GM21381 (cell line): ENCODE data around the gene LAP3.
"Not testable (repeated sequence)": the region's sequence is repeated elsewhere in the genome, so short reads cannot be mapped to it uniquely, and the experiment has no call there.

Experiments used
- ATAC-seq: cut with Tn5 transposase; IDR thresholded peaks from one replicate; pipeline ENCODE4 v1.9.1; 2021; ENCODE audit warnings: mild to moderate bottlenecking, moderate library complexity; ENCODE audit not compliant: unreplicated experiment

LAP3 gene

GRCh38 chr4:17561195-17561909 lies 15.6 kb upstream of the LAP3 start:
- no peak for ATAC-seq

- no peak for ATAC-seq
Measured at GRCh38 chr4:17562157-17562556, 14.8 kb upstream of the LAP3 start.

DNA sequence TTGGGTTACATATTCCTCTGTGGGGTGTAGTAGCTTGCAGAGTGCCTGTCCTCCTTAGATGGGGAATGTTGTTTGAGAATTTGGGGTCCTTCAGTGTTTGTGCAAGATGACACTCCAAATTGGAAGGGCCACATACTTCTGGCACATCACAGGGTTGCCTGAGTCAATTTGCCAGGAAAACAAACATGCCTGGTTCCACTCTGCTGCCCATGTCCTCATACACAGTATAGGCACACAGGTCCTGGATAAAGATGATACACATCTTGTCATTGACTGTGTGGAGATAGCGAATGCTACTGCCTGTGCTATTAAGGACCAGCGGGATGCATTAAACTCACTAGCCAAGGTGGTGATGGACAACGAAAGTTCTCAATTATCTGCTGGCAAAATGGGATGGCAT lies 11.2 kb upstream of the LAP3 start:
- ATAC-seq: no peak

DNA sequence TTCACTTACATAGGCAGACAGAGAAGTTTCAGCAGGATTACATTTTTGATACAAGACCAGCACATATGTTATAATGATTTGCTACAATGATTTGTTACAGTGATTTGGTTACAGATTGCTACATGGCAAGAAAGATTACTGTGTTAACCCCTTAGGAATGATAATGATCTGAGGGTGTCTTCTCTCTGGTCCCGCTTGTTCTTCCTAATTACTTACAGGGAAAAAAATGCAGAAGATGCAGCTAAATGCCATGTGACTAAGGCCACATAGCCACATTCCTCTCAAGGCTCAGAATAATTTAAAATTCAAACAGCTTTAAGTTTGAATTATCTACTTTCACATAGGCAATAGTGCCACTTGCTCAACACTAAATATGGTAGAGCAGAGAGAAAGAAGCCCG lies 9.7 kb upstream of the LAP3 start:
- ATAC-seq: no peak

DNA sequence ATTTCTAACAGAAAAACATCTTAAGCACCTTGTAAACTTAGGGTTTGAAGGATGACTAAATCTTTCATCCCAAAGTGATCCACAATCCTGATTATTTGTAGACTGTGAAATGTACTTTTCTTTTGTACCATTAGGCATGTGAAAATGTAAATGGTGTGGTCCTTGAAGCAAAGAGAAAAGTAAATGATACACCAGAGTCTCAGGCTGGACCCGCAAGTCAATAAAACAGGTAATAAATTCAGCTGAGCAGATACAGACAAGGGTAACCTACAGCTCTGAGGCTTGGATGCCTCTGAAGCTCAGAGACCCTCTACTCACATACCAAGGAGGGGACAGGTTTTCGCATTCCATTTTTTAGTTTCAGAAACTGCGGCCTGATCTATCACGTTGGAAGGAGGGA lies 2.8 kb upstream of the LAP3 start:
- no peak for ATAC-seq

DNA sequence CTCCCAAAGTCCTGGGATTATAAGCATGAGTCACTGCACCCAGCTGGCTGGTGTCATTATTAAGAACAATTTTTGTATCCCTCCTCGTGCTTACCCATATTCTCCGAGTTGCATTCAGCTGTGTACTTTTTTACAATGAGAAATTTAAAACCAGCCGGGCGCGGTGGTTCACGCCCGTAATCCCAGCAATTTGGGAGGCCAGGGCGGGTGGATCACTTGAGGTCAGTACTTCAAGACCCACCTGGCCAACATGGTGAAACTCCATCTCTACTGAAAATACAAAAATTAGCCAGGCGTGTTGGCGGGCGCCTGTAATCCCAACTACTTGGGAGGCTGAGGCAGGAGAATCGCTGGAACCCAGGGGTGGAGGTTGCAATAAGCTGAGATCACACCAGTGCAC lies 1.8 kb upstream of the LAP3 start:
- not testable (repeated sequence) for ATAC-seq

DNA sequence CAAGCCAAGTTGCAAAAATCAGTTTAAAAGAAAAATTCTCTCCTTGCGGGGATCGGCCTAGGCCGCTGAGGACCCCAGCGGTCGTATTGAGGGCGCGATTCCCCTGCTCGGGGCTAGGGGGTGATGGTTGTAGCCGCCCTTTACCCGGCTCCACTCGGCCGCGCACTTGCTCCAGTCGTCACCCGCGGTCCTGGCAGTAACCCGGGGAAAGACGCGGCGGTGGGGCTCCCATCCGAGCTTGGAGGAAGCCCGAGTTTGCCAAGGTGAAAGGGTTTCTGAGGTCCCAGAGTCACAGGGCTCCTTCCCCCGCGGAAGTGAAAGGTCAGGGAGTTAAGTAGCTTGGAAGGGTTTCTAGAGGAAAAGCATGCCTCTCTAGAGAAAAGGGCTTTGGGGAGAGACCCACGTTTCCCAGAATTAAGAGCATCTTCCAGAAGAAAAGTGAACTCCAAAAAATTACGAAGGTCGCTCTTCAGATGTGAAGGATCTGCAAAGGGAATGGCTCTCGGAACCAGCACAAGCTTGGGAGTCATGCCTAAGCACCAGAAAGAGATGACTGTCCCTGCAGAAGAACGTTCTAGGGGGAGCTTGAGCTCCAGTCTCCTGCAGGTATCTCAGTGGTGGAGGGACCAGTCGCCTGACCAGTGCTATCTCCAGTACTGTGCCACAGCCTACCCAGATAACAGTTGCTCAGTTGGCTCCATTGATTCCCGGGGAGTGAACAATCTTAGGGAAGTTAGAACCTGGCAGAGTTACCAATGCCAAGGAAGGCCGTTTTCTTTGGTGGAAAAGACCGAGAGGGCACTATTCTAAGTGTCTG lies 875 bp downstream of the LAP3 start:
- ATAC-seq: peak; percentile 17

DNA sequence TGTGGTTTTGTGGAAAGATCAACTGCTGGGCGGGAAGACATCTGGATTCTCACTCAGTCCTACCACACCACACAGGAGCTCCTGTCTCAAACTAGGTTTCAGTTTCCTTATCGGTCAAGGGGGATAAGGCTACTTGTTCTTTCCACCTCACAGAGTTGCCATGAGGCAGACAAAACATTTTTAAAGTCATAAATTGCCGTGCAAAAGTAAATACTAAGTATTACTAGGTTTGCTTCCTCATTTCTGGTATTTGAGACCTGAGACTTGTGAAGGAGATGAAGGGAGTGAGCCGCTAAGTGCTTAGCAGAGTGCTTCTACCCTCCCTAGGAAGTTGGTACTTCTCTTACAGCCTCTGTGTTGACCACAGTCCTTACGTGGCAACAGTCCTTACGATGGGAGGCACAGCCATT lies 1.5 kb downstream of the LAP3 start:
- peak; percentile 26 for ATAC-seq

DNA sequence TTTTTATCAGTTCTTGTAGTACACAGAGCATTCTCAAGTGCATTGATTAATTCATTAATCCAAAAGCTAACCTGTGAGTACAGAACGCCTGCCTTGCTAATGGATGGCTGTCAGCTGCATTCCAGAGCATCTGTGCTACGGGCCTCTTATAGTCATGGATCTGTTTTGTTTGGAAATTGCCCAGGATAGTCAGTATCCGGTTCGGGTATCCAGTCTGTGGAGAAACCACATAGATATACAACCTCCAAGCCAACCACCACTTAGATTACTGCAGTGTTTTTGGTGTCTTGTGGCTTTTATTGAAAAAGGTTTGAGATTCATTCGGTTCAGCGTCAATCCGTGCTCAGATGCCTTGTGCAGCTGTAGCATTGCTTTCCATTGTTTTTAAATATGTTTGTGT lies 4.0 kb downstream of the LAP3 start:
- ATAC-seq: no peak

GRCh38 chr4:17583276-17583675 lies 6.3 kb downstream of the LAP3 start:
- ATAC-seq: no peak

DNA sequence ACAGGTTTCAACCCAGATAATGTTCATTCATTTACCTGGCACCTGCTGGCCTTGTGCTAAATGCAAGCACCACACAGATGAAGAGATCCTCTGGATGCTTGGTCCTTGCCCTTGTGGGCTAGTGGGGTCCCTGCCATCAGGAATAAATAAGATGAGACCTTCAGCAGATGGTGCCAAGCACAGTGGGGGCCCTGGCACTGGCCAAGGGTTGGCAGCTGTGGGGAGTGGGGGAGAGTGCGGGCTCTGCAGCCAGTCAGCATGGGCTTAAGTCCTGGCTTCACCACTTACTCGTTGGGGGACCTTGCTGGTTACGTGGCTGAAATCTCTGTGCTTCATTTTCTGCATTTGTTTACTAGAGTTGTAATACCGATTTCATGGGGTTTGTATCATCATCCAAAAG lies 6.9 kb downstream of the LAP3 start:
- no peak for ATAC-seq

DNA sequence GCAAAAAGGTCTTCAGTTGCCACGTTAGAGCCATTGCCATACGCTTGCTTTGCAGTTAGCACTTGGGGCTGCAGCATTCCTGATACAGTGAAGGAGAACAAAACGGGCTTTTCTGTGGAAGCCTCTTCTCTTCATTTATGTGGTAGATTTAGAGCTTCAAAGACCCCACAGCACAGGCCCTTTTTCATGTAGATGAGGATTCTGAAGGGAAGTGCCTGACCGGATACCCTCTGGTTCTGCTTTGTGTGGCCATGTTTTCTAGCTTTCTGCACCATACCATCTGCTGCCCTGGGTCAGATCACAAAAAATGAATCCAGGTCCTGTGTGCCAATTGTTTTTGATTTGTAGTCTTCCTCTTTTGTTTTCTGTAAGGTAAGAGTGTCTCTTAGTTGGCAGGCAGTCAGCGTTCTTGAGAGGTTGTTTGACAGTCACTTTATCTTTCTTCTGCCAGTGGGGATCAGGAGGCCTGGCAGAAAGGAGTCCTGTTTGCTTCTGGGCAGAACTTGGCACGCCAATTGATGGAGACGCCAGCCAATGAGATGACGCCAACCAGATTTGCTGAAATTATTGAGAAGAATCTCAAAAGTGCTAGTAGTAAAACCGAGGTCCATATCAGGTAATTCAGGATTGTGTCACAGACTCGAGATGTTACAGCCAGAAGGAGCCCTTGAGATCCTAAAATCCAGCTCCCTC lies 7.7 kb downstream of the LAP3 start:
- ATAC-seq: no peak

DNA sequence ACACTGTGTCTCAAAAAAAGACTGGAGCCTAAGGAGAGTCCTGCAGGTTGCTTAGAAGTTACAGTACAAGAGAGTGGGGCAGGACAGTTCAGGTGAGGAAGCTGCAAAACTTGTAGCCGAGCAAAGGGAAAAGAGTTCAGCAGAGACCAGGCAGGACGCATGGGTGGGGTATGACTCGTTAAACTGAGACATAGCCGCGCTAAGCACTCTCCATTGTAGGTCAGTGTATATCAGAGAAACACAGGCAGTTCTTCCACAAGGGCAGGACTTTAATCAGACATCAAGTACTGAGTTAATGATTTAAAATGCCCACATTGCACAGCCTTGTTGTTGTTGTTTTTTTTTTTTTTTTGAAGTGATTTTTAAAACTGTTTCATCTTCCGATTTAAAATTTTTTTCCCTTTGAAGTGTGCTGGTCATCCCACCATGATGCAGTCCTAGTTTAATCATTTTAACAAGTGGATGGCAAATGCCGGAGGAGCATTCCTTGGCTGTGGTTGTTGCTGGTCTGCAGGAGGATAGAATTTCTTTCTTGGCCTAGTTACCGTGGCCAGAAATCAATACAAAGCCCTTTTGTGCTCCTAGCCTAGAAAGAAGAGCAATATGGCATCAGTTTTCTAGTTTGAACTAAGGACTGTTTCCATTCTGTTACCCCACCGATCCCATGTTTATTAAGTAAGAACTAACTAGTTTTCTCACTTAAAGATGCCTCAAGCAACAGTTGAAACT lies 10.3 kb downstream of the LAP3 start:
- ATAC-seq: no peak

DNA sequence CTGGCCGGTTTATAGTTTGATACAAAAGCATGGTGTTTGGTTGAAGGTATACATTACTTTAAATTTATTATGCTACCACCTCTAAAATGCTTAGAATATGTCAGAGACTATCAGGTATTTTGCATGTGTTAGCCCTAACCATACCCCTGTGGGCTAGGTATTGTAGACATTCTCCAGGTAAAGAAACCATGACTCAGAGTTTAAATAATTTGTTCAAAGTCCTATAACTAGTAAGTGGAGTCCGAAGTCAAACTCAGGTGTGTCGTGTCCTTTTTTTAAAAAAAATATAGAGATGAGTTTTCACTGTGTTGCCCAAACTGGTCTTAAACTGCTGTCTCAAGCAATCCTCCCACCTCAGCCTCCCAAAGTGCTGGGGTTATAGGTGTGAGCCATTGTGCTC lies 12.4 kb downstream of the LAP3 start:
- no peak for ATAC-seq

- ATAC-seq: peak; percentile 78
Measured at GRCh38 chr4:17595471-17596005, 18.5 kb downstream of the LAP3 start.

DNA sequence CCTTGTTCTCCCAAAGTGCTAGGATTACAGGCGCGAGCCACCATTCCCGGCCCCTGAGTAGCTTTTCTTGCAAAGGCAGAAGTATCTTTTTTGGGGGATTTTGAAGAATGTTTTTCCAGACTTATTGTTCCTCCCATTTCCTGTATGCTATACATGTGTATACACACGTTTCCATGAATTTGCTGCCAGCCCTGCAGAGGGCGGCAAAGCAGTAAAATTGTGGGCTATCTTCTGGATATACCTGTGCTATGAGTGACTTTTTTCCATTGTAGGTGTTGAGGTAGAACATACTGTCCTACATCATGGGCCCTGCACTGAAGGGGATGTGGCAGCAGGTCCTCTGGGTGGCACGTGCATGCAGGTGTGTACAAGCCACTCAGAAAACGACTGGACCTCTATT lies 20.5 kb downstream of the LAP3 start:
- ATAC-seq: no peak

- no peak for ATAC-seq
Measured at GRCh38 chr4:17599826-17600225, 22.8 kb downstream of the LAP3 start.

GRCh38 chr4:17605236-17605635 lies 28.2 kb downstream of the LAP3 start:
- no peak for ATAC-seq

- ATAC-seq: peak; percentile 46
Measured at GRCh38 chr4:17613761-17614415, 36.9 kb downstream of the LAP3 start.
